GM21576 (cell line): Measurements from ENCODE around the gene CYB5D1.
"Not testable (repeated sequence)": the region's sequence is repeated elsewhere in the genome, so short reads cannot be mapped to it uniquely, and the experiment has no call there.

ENCODE experiments used
- ATAC-seq: cut with Tn5 transposase; IDR thresholded peaks from one replicate; pipeline ENCODE4 v1.9.1; 2021; ENCODE audit warnings: mild to moderate bottlenecking, moderate library complexity; ENCODE audit not compliant: unreplicated experiment

CYB5D1 gene

GRCh38 chr17:7856011-7856810 lies 1.6 kb upstream of the CYB5D1 start:
- no peak for ATAC-seq

- peak; percentile 62 for ATAC-seq
These were observed 741 bp upstream of the CYB5D1 start, which contains the start of gene NAA38 for GRCh38 chr17:7856811-7857712. NAA38 (minus strand) TSS chr17:7857559; CDS start chr17:7857463, 96 bp downstream.

GRCh38 chr17:7858522-7858810 lies 663 bp downstream of the CYB5D1 start:
- ATAC-seq, result no peak

- no peak for ATAC-seq
These were observed 1.2 kb downstream of the CYB5D1 start for GRCh38 chr17:7859028-7859427.

GRCh38 chr17:7862692-7863437 lies 5.1 kb downstream of the CYB5D1 start:
- ATAC-seq, result no peak

- ATAC-seq, result not testable (repeated sequence)
These were observed 6.6 kb downstream of the CYB5D1 start for GRCh38 chr17:7864384-7864783.

GRCh38 chr17:7864995-7865650 lies 7.3 kb downstream of the CYB5D1 start:
- no peak for ATAC-seq

- ATAC-seq, result no peak
These were observed 10.1 kb downstream of the CYB5D1 start for GRCh38 chr17:7867881-7868329.

- ATAC-seq, result no peak
These were observed 15.2 kb downstream of the CYB5D1 start for GRCh38 chr17:7873051-7873450.

- no peak for ATAC-seq
These were observed 18.1 kb downstream of the CYB5D1 start for GRCh38 chr17:7875804-7876370.

GRCh38 chr17:7878234-7878633 lies 20.4 kb downstream of the CYB5D1 start:
- ATAC-seq, result no peak

GRCh38 chr17:7880076-7880868 lies 22.5 kb downstream of the CYB5D1 start:
- ATAC-seq, result no peak

GRCh38 chr17:7881276-7882054 lies 23.7 kb downstream of the CYB5D1 start:
- no peak for ATAC-seq

- no peak for ATAC-seq
These were observed 24.3 kb downstream of the CYB5D1 start for GRCh38 chr17:7882068-7882467.

GRCh38 chr17:7882629-7883028 lies 24.8 kb downstream of the CYB5D1 start:
- no peak for ATAC-seq

GRCh38 chr17:7883781-7884386 lies 26.1 kb downstream of the CYB5D1 start:
- no peak for ATAC-seq

- no peak for ATAC-seq
These were observed 27.0 kb downstream of the CYB5D1 start for GRCh38 chr17:7884581-7885366.
